ENCODE data around the gene ZNF280D. TPM values are rescaled to one million over a fixed set of nuclear protein-coding genes. Genes with fewer than 3 reads are reported as not detected.

Gene ZNF280D
- total and polyA plus RNA-seq, 2 of the 13 experiments (the other 11 are each of a cell fraction or from before 2014, with no cell fraction given), result 7.1 to 11.9 TPM

DNA sequence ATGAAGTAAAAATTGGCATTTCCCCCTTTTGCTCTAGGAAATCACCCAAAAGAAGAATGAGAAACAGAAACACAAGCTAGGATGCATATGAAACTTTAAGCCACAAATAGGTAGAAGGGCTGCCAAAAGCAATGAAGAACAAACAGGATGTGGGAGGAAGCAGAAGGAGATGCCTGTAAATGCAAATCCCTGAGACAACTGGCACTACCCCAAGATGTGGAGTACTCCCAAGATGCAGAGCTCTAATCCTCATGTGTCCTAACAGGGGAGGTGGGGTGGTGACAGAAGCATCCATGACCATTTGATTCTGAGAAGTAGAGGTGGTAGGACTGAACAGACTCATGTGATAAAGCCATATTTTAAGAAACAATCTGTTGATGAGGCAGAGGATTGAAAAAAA lies 31.9 kb upstream of the ZNF280D start (continued):
- TF ChIP-seq PCBP2 (optimal IDR thresholded peaks at IDR 0.05; ENCODE audit: low read depth, low read length, poor library complexity, severe bottlenecking), result no peak
- TF ChIP-seq, protein P1, sequence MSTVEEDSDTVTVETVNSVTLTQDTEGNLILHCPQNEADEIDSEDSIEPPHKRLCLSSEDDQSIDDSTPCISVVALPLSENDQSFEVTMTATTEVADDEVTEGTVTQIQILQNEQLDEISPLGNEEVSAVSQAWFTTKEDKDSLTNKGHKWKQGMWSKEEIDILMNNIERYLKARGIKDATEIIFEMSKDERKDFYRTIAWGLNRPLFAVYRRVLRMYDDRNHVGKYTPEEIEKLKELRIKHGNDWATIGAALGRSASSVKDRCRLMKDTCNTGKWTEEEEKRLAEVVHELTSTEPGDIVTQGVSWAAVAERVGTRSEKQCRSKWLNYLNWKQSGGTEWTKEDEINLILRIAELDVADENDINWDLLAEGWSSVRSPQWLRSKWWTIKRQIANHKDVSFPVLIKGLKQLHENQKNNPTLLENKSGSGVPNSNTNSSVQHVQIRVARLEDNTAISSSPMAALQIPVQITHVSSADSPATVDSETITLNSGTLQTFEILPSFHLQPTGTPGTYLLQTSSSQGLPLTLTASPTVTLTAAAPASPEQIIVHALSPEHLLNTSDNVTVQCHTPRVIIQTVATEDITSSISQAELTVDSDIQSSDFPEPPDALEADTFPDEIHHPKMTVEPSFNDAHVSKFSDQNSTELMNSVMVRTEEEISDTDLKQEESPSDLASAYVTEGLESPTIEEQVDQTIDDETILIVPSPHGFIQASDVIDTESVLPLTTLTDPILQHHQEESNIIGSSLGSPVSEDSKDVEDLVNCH (CRISPR knock-in tag; IDR thresholded peaks at IDR 0.05), result no peak

DNA sequence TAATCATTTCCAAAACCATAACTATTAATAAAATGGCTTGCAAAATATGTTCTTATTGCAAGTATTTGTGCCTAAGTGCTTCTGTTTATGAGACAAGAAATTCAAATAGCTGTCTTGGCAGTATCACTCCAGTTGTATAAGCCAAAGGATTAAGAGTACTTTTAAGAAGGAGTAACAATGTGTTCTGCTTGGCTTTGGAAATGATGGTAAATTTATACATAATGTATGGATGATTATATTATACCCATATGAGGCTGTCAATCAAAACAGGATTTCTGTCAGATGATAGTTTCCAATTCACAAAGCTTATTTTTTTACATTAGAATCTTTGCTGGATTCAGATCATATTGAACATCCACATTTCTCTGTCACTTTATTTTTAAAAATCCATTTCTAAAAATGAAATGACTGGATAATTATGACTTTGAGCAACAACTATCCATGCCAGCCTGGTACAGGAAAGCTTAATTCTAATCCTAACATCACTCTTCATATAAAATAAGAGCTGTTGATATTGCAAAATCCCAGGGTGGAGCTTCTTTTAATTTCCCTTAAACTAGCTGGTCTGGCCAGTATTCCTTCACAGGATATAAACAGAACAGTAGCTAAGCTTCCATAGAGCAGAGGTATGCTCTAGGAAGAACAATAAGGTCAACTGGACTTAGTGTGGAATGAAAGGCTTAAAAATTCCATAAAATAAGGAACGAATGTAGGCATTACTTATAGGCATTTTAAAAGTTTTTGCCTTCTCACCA lies 30.0 kb upstream of the ZNF280D start:
- POLR2A ChIA-PET, result no interaction called here
- TF ChIP-seq ZSCAN5A (CRISPR knock-in tag; IDR thresholded peaks at IDR 0.05; ENCODE audit: borderline replicate concordance), result no peak
- FAIRE-seq (peak; percentile 28), ATAC-seq (no peak), DNase-seq (ENCODE audit: low spot score) (no peak)
- BruUV-seq (replicated peaks), result no TSS peak
- Histone ChIP-seq H3K79me2 (ENCODE audit: insufficient read depth, low read length) (no peaks in the 10 kb centered on the region), H2AFZ (ENCODE audit: low read length) (no peak overlapping the region), H4K20me1 (ENCODE audit: insufficient read depth, low read length) (no peaks in the 10 kb centered on the region), H3K4me2 (ENCODE audit: low read depth, low read length) (no peak overlapping the region), H3K27ac (ENCODE audit: extremely low read length, insufficient read depth, low read length) (no peak overlapping the region), H3K36me3 (replicated peaks in 1 of 2; ENCODE audit: control insufficient read depth in 1 of 2, insufficient read depth in 2 of 2, low read length in 2 of 2) (no peaks in the 10 kb centered on the region), H3K27me3 (ENCODE audit: control insufficient read depth in 1 of 2, insufficient read depth in 2 of 2, low read length in 2 of 2) (no peaks in the 10 kb centered on the region), H3K4me3 (replicated peaks in 1 of 3; ENCODE audit: insufficient read depth in 1 of 3, low read depth in 2 of 3, low read length in 3 of 3) (no peak overlapping the region), H3K4me1 (ENCODE audit: insufficient read depth, low read length) (no peaks in the 10 kb centered on the region), H3K9me3 (ENCODE audit: low read length) (no peaks in the 10 kb centered on the region), H3K9ac (ENCODE audit: insufficient read depth, low read depth, low read length) (no peak overlapping the region)
- WGBS (ENCODE audit: low lambda C conversion rate), result 0% methylated on average over 1 of the region's 1 CpG
- intact Hi-C loops (cut with micrococcal nuclease; ENCODE audit: unreplicated experiment), result no loop called here
- CTCF ChIA-PET (ENCODE audit: low intra/inter-chr PET ratio, low total read pairs), result no interaction called here
- in situ Hi-C loops (cut with HindIII; ENCODE audit: extremely low pct_ligation_motif_present, low pct_unique_long_range_greater_than_20kb), result no loop called here
